Stimulated activated naive CD8-positive, alpha-beta T cell treated with anti-CD3 and anti-CD28 coated beads, Interleukin-15, Interleukin-2, amounts not matched to agents 100 U/mL and 50 U/mL, for 24 hours (primary cell): Measurements from ENCODE around the gene OCA2.

ENCODE experiments used
- ATAC-seq: fragments of 150-1000 bp; cut with Tn5 transposase; one replicate; pipeline ENCODE4 v1.10.0; 2021
- DNase-seq: peaks from one replicate; pipeline ENCODE4 v3.0.0; 2021

OCA2 gene

GRCh38 chr15:27939246-27939645 is 159.9 kb downstream of the OCA2 start:
- no peak for ATAC-seq
- DNase-seq: no peak

GRCh38 chr15:27937851-27938250 is 161.3 kb downstream of the OCA2 start:
- ATAC-seq: no peak

GRCh38 chr15:27936164-27936563 is 163.0 kb downstream of the OCA2 start:
- no peak for DNase-seq
- no peak for ATAC-seq

More at GRCh38 chr15:27937851-27938250, 161.3 kb downstream of the OCA2 start:
- DNase-seq: no peak

GRCh38 chr15:27935328-27935727 is 163.8 kb downstream of the OCA2 start:
- no peak for ATAC-seq
- DNase-seq: no peak

- DNase-seq: no peak
- ATAC-seq: no peak
Measured at GRCh38 chr15:27934782-27935181, 164.3 kb downstream of the OCA2 start.

- ATAC-seq: no peak
- DNase-seq: no peak
Measured at GRCh38 chr15:27933562-27933961, 165.6 kb downstream of the OCA2 start.

- no peak for DNase-seq
- ATAC-seq: no peak
Measured at GRCh38 chr15:27932600-27932999, 166.5 kb downstream of the OCA2 start.

- DNase-seq: no peak
- ATAC-seq: no peak
Measured at GRCh38 chr15:27928386-27928785, 170.7 kb downstream of the OCA2 start.

- ATAC-seq (no peak), DNase-seq (no peak)
Measured at GRCh38 chr15:27912283-27912682, 186.8 kb downstream of the OCA2 start.

- DNase-seq (no peak), ATAC-seq (no peak)
Measured at GRCh38 chr15:27906802-27907201, 192.3 kb downstream of the OCA2 start.

- ATAC-seq (no peak), DNase-seq (no peak)
Measured at GRCh38 chr15:27903405-27903804, 195.7 kb downstream of the OCA2 start.

- ATAC-seq: no peak
- DNase-seq: no peak
Measured at GRCh38 chr15:27902680-27903385, 196.3 kb downstream of the OCA2 start.

- DNase-seq: no peak
- no peak for ATAC-seq
Measured at GRCh38 chr15:27899583-27900285, 199.4 kb downstream of the OCA2 start.

GRCh38 chr15:27897481-27897880 is 201.6 kb downstream of the OCA2 start:
- no peak for ATAC-seq
- DNase-seq: no peak

- DNase-seq: no peak
- no peak for ATAC-seq
Measured at GRCh38 chr15:27894645-27895044, 204.5 kb downstream of the OCA2 start.

- ATAC-seq: no peak
- DNase-seq: no peak
Measured at GRCh38 chr15:27889258-27889657, 209.9 kb downstream of the OCA2 start.

GRCh38 chr15:27885201-27885600 is 213.9 kb downstream of the OCA2 start:
- no peak for ATAC-seq
- no peak for DNase-seq

- ATAC-seq (no peak), DNase-seq (no peak)
Measured at GRCh38 chr15:27884726-27885125, 214.4 kb downstream of the OCA2 start.

GRCh38 chr15:27878841-27879240 is 220.3 kb downstream of the OCA2 start:
- DNase-seq: no peak
- no peak for ATAC-seq

GRCh38 chr15:27873828-27874227 is 225.3 kb downstream of the OCA2 start:
- no peak for DNase-seq
- no peak for ATAC-seq

GRCh38 chr15:27873039-27873438 is 226.1 kb downstream of the OCA2 start:
- DNase-seq: no peak
- ATAC-seq: no peak

- DNase-seq: no peak
- ATAC-seq: no peak
Measured at GRCh38 chr15:27872355-27872754, 226.8 kb downstream of the OCA2 start.

GRCh38 chr15:27871902-27872260 is 227.2 kb downstream of the OCA2 start:
- ATAC-seq (no peak), DNase-seq (no peak)
